Suprapubic skin (tissue), 3 donors: ENCODE results near the gene TMCC1.

Experiments used
- EP300 ChIP-seq: sonication (generic); formaldehyde crosslinking; IDR thresholded peaks from one replicate; pipeline ENCODE4 v1.6.1; 2017; ENCODE audit warnings: antibody characterized with exemption
- POLR2A ChIP-seq, 2 donors: fragments of 450-650 bp; IDR thresholded peaks; one replicate each; pipeline ENCODE4 v1.6.1; 2017; ENCODE audit warnings: antibody characterized with exemption in 2 of 2, mild to moderate bottlenecking in 2 of 2, moderate library complexity in 2 of 2
- TF ChIP-seq, protein P1 (sequence below), 2 donors: fragments of 200-600 bp in 1 of 2; fragments of 450-650 bp in 1 of 2; sonication (generic) in 1 of 2; IDR thresholded peaks; one replicate each; pipeline ENCODE4 v1.5.1; 2016 to 2019; ENCODE audit warnings: antibody characterized with exemption in 2 of 2, mild to moderate bottlenecking in 1 of 2, moderate library complexity in 1 of 2

DNA sequence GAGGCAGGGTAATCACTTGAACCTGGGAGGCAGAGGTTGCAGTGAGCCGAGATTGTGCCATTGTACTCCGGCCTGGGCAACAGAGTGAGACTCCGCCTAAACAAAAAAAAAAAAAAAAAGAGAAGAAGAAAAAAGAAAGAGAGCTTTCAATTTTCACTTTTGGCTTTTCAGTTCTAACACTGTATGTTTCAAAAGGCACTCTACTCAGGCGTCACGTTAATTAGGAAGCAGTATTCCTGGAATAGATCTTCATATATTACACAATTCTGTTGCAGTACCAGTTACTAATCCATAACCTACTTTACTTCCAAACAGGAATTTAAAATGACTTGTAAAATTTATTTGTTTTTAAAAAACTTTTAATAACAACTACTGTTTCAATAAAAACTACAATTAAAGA lies 155.3 kb downstream of the TMCC1 start:
- TF ChIP-seq, protein P1, sequence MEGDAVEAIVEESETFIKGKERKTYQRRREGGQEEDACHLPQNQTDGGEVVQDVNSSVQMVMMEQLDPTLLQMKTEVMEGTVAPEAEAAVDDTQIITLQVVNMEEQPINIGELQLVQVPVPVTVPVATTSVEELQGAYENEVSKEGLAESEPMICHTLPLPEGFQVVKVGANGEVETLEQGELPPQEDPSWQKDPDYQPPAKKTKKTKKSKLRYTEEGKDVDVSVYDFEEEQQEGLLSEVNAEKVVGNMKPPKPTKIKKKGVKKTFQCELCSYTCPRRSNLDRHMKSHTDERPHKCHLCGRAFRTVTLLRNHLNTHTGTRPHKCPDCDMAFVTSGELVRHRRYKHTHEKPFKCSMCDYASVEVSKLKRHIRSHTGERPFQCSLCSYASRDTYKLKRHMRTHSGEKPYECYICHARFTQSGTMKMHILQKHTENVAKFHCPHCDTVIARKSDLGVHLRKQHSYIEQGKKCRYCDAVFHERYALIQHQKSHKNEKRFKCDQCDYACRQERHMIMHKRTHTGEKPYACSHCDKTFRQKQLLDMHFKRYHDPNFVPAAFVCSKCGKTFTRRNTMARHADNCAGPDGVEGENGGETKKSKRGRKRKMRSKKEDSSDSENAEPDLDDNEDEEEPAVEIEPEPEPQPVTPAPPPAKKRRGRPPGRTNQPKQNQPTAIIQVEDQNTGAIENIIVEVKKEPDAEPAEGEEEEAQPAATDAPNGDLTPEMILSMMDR (IDR thresholded peaks at IDR 0.05): no peak
- no peak for TF ChIP-seq POLR2A (IDR thresholded peaks at IDR 0.05)
- no peak for TF ChIP-seq EP300
